Measurements from ENCODE around the gene AHNAK2.

AHNAK2 gene

DNA sequence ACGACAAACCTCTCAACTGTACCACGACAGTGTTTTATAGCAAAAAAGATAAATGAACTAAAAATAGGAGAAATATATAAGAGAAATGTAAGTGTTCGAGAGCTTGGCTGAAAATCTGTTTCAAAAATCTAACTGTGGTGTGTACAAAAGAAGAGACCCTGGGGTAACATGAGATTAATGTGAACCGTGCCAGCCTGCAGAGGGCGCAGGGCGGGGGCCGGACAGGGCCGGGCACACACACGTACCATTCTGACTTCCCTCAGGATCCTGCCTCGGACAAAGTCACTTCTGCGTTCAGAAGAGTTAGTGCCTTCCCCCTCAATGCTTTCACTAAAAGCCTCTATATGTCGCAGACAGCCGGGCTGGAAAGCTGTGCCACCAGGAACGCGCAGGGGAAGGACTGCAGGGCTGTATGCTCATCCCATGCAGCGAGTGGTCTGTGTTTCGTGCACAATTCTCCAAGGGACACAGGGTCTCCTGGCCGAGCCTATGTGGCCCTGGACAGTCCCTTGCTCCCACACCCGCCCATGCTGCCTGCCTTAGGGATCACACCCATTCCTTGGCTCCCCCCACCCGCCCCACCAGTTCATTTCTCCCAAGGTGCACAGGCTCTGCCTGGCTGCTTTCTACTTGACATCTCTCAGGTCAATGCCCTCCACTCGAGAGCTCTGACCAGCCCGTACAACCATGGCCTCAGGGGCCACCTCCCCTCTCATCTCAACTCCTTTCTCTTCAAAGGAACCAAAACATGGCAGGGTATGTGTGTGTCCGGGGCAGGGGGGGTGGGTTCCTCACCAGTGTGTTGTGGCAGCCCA lies 34.2 kb upstream of the AHNAK2 start:
- no peak for DNase-seq (ENCODE audit: low read depth)

DNA sequence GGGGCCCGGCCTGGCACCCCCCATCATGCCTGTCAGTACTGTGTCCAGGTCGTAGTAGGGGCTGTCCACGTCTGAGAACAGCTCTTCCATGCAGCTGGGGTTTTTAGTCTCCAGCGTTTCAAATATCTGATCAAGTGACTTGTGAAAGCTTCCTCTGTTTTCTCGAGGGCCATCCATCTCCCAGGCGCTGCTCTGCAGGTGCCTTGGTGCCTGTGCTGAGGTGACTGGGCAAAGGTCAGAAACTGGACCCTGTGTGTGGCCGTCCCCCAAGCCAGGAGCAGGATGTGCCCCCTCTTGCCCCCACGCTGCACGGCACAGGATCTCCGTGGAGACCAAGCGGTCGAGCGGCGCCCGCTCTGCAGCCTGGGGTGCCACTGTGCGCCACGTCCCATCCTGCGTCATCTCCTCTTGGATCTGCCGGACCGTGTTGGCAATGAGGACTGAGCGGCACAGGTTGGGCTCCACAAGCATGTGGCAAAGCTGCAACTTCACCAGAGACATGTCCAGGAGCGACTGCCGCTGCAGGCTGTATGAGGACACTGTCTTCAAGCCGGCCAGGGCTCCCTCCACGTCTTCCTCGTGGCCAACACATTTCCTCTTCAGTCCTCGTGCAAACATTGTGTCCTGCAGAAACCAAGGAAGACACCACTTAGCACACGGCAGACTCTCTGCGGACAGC lies 33.3 kb upstream of the AHNAK2 start:
- DNase-seq (ENCODE audit: low read depth): no peak

DNA sequence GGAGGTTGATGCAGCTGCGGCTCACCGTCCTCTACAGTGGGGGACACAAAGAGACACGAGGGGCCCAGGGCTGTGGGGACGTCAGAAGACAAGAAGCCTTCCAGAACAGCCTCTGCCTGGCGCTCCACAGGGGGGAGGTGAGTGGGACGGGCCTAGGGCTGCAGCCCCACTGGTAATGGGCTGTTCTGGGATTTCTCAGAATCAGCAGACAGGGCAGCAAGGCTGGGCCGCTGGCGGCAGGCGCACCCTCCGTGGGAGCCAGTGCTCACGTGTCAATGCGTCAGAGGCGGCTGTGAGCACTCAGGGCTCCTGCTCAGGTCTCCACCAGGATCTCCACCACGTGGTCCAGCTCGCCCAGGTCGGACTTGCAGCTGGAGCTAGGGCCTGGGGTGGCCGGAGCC lies 32.7 kb upstream of the AHNAK2 start:
- no peak for DNase-seq (ENCODE audit: low read depth)

DNA sequence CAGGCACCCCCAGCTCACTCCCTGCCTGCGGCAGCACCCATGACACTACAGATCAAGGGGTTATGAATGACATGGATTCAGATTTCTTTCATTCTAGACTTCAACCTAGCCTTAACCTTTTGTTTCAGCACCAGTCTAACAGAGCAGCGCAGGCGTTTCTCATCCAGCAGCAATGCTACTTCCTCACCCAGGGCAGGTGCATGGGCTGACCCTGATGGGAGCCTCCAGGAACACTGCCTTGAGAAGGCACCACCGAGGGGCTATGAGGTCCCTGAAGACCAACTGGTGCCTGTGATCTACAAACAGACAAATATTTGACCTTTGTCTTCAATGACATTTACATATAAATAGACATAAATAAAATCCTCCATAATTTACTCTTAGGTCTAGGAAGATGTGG lies 31.9 kb upstream of the AHNAK2 start:
- no peak for DNase-seq (ENCODE audit: low read depth)

DNA sequence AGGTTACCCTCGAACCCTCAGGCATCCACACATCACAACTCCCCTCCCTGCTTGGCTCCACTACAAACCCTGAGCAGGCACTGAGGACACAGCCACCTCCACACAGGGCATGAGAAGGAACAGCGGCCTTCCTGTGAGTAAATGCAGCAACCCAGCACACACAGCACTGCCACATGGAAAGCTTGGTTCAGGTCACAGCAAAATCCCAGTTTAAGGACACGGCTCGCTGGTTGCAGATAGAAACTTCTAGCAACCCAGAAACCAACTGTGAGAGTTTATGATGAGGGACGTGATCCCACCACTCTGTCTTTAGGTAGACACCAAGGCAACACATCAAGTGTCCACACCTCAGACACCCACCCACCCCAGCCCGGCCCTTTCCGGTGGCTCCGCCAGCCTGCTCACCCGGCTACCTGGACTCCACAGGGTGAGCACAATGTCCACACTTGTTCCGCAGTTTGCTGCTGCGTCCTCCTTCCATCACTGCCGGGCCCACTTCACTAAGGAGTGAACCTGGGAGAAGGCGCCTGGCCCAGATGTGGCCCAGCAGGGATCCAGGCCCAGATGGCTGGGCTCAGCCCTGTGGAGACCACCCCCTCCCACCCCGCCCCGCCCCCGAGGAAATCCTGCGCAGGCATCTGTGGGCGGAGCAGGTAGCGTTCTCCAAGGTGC lies 29.6 kb upstream of the AHNAK2 start:
- DNase-seq (ENCODE audit: low read depth): no peak

DNA sequence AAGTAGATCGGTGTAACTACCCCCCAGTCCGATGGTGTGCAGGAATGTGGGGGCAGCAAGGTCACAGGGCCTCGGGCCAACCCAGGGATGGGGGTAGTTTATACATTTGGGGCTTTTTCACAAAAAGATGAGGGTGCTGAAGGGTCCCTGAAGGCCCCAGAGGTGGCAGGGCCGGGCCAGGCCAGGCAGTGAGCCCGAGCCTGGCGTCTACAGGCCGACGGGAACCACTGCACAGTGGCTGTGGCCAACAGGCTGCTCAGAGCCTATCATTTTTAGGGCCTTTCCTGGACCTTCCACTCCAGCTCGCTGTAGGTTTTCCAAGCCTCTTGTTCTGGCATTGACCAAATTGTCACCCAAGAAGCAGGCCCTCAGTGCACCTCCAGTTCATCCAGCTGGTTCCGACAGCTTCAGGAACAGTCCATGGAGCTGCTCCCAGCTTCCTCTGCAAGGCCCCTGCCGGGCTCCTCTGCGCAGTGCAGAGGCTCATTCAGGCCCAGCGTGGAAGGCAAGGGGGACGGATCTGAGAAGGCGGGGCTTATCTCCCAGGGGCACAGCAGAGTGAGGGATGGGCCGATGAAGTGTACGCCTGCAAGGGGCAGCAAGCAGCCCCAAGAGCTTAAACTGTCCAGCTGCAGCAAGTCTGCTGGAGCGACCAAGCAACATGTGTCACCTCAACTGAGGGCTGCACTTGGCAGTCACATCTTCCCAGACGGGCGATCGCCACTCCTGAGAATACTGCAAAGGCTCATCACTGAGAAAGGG lies 28.8 kb upstream of the AHNAK2 start:
- DNase-seq (ENCODE audit: low read depth): no peak

DNA sequence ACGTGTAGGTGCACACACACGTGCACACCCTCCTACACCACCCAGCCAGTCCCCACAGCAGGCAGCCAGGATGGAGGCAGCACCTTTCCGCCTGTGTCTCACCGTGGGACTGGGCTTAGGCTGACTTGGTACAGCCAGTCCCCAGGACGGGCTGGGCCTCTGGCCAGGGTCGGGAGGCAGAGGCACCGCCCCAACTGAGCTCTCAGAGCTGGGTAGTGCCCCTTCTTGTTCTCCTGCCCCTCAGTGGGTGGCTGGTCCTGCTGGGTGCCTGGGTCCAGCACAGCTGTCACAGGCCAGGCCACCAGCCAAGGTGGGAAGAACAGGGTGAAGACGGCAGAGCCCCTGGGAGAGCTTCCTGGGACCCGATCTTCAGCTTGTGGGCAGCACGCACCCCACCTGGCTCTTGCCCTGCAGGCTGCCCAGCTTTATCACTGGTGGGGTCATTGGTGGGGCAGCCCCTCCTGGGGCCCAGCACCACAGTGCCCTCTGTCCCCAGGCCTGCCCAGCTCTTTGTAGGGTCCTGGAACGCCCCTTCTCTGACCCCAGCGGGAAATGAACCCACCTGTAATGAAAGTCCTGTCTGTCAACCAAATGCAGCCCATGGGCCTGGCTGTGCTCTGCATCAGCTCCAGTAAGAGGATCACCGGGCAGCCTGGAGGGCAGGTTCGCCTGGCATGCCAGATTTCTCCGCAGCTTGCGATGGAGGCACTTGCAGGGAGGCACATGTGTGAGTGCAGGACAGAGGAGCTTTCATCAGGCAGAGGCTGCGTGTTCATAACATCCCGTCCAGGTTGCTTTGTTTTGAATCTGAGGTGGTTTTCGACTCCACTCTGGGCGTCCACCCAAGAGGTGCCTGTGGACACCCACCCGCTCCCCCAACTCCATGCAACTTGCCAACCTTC lies 28.0 kb upstream of the AHNAK2 start:
- DNase-seq (ENCODE audit: low read depth): no peak

DNA sequence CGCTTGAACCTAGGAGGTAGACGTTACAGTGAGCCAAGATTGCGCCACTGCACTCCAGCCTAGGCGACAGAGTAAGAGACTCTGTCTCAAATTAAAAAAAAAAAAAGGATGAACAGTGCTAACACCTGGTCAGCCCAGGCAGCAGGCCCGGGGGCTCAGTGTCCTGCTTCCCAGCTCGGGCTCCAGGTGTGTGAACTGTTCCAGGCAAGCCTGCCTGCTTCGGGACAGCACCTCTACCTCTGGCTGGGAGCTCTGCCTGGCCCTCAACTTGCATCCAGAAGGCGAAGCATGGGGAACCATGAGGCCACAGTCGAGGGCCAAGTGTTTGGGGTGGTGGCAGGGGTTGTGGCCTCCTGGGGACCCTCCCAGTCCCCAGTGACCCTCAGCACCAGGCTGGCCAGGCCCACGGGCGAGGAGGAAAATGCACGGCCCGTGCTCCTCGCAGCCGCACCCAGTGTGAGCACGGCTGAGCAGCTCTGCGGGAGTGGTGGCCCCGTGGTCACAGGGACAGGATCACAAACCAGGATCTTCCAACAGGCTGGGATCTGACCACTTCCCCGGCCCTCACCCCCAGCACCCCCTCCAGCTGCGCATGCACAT lies 27.3 kb upstream of the AHNAK2 start:
- no peak for DNase-seq (ENCODE audit: low read depth)

DNA sequence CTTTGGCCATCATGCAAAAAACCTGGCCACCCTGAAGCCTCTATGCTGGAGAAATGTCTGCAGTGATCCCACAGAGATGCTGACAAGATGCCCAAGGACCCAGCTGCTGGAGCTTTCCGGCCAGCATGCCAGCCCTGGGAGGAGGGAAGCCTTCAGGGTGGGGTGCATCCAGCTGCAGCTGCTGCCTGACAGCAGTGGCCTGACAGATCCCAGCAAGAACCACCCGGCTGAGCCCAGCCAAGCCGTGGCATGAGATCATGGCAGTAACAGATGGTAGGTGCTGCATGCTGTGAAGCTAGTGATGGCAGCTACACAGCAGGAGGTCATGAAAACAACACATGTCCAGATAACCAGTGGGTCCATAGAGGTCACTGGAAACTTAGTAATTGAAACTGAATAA lies 21.2 kb upstream of the AHNAK2 start:
- no peak for DNase-seq (ENCODE audit: low read depth)

DNA sequence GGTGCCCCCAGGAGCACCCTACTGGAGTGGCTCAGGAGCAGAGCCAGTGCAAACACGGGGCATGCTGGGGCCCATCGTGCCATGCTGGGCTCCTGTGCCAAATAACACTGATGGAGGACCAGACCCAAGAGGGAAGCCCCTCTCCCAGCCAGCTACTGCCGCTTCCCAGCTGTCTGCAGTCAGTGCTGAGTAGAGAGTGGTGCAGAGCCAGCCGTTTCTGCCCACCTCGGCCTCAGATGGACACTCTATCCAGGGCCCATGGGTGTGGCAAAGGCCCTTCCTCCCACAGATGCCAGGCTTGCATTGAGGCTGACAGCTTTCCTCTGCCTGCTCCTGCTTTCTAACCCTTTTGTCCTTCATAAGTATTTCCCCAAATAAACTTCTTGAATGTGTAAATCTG lies 20.6 kb upstream of the AHNAK2 start:
- DNase-seq (ENCODE audit: low read depth): no peak

DNA sequence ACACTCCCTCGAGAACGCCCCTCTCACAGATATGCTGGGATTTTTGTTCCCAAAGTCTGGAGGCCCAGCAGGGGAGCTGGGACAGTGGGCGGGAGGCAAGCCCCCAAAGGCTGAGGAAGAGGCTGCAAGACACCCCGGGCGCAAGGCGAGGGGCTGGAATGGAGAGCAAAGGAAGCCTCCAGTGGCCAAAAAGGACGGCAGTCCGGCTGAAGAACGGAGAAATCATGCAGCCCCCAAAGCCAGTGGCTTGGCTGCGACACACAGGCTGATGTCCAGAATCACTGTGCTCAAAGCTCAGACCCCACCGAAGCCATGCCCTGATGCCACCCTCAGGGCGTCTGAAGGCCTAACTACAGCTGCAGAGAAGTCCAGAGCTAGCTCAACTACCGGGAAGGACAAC lies 18.3 kb upstream of the AHNAK2 start:
- no peak for DNase-seq (ENCODE audit: low read depth)

DNA sequence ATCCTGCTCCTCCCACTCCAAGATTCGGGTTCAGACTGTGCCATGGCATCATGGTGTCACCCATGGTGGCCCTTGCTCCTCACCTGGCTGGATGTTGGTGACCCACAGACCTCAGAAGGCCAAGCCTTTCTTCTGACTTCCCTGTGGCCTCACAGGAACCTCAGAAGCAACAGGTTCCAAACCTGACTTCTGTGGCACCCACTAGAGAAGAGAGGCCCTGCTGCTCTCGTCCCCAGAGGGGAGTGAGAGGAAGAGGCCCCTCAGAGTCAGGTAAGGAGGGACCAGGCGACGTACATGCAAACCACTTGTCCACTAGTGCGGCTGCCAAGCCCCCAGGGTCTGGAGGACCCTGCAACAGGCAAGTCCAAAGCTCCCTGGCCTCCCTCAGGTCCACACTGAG lies 17.9 kb upstream of the AHNAK2 start:
- no peak for DNase-seq (ENCODE audit: low read depth)

DNA sequence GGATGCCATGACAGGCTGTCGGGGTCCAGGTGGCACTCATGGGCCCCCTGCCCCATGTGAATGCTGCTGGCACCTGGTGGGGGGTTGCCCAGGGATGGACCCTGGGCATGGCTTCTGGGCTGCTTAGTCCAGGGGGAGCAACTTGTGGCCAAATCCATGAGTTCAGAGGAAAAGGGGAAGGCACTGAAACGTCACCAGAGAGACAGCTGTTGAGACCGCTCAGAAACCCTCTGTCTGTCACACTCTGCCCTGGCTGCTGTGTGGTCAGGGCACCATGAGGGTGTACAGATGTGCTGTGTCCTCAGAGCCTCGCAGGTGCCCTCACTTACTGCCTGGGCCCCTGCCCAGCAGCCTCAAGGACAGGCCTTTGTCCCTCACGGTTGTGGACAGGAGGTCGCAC lies 16.8 kb upstream of the AHNAK2 start:
- no peak for DNase-seq (ENCODE audit: low read depth)

DNA sequence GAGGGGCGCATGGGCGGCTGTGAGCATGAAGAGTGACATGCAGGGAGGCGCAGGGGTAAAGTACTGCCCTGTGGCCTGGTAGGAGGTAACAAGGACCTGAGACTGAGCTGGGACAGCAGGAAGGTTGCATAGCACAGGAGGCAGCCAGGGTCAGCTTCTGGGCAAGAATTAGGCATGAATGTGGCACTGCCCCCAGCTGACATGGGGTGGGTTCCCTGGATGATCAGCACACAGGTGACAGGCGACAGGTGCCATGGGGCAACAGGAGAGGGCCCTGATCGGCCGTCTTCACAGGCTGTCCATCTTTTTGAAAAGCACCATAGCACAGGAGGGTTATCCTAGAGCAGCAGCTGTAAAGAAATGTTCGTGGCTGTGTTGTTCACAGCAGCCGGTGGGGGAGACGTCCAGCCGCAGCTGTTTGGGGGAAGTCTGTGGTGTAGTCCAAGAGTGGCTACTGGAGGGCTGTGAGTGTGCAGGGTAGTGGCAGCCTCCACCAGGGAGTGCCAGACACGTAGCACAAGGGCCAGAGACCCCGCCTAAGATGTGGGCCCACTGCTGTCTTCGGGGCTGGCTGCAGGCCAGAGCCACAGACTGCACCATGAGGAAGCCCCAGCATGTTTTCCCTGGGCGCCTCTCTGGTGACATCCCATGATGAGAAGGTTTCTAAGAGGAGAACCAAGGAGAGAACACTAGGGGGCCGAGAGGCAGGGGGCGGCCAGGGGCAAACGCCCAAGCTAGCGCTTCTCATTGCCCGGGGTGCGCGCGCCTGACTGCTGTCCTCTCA lies 15.8 kb upstream of the AHNAK2 start:
- no peak for DNase-seq (ENCODE audit: low read depth)

DNA sequence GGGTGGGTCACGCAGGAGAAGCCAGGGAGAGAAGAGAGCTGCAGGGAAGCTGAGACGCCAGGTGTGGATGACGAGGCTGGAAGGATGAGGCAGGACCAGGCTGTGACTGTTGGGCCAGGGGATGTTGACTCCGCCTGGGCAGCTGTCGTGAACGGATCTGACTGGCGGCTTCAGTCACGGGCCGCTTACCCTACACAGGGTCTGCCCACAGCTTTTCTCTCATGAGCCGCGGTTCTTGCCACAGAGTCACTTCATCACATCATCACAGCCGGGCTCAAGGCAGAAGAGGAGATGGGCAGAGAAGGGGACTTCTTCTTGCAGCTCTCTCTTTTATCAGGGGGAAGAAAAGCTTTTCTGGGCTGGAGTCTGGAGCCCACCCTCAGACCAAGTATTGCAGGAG lies 15.1 kb upstream of the AHNAK2 start:
- DNase-seq (ENCODE audit: low read depth): no peak

DNA sequence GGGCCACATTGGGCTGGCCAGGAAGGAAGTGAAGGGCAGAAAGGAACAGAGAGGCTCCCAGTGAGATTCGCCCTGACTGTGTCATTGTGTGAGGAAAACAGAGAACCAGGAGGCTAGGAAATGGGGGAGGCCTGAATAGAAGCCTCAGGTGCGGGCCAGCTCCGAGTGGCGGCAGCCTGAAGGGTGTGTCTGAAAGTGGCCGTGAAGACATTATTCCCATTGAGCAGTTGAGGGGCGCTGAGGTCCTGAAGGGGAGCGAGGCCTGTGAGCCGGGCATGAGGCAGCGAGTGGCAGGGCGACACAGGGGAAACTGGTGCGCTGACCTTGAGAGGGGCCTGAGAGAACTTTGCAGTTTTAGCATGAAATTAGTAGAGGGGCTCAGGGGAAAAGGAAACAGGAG lies 14.3 kb upstream of the AHNAK2 start:
- DNase-seq (ENCODE audit: low read depth): no peak

DNA sequence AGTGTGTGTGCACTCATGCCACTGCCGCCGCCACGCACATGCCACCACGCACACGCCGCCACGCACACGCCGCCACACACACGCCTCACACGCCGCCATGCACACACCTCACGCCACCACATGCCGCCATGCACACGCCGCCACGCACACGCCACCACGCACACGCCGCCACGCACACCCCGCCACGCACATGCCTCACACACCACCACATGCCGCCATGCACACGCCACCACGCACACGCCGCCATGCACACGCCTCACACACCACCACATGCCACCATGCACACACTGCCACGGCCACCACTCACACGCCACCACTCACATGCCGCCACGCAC lies 13.7 kb upstream of the AHNAK2 start:
- DNase-seq (ENCODE audit: low read depth): no peak

DNA sequence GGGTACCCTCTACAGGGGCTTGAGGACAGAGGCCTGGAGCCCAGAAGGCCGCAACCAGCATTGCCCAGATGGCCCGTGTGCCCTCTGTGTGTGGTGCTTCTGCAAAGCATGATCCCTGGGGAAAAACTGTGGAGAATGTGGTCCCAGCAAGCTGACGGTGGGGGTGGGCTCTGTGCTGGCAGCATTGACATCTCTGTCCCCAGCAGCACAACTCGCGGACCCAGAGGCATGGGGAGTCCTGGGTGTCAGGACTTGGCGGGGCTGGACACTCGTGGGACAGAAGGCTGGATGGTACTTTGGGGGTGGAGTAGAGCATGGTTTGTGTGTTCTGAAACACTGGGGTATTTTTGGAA lies 11.8 kb upstream of the AHNAK2 start:
- no peak for DNase-seq (ENCODE audit: low read depth)

DNA sequence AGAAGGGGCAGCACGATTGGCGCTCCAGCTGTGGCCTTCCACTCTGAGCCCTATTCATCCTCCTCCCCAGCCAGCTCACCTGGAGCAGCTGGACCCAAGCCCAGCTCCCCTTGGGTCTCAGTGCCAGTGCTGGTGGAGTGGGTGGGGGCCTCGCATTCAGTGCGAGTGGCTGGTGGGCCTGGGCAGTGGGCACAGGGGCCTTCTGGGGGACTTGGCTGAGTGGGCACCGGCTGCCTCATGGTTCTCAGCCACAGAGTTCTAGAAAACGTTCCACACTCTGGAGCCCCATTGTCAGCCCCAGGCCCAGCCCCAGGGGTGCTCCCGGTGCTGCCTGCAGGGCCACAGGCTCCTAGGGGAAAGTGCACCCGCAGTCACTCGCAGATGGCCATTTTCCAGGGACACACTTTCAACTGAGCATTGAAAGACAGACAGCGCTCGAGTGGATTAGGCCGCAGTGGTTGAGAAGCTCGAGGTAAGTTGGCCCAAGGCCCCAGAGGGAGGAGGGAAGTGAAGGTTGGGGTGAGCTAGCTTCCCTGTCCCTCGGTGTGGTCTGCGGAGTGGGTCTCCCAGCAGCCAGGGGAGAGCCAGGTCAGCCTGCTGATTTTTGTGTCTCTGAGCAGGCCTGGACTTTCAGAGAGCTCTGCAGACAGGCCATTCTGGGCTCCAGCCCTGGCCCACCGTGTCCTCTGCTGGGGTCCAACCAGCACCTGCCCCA lies 11.2 kb upstream of the AHNAK2 start:
- DNase-seq (ENCODE audit: low read depth): no peak

All from activated T-cell treated with anti-CD3 and anti-CD28 coated beads for 24 hours (primary cell).